ENCODE data around the gene HES2.
"Not testable (repeated sequence)": the region's sequence is repeated elsewhere in the genome, so short reads cannot be mapped to it uniquely, and the experiment has no call there.

The HES2 gene

DNA sequence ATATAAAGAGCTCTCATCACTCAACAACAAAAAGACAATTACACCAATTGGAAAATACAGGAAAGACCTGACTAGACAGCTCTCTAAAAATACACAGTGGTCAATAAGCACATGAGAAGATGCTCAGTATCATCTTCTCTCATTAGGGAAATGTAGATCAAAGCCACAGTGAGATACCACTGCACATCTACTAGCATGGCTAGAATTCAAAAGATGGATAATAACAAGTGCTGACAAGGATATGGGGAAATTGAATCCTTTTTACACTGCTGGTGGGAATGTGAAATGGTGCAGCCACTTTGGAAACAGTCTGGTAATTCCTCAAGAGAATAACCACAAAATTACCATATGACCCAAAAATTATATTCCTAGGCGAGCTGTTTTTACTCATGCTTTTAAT is 35.6 kb downstream of the HES2 start:
- DNase-seq: no peak

DNA sequence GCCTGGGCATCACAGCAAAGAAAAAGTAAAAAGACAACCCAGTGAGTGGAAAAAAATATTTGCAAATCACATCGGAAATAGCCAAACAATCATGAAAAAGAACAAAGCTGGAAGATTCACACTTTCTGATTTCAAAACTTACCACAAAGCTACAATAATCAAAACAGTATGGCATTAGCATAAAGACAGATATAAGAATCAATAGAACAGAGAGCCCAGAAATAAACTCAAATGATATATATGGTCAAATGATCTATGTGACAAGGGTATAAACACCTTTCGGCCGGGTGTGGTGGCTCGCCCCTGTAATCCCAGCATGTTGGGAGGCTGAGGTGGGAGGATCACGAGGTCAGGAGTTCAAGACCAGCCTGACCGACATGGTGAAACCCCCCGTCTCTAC is 39.7 kb downstream of the HES2 start:
- DNase-seq: no peak

DNA sequence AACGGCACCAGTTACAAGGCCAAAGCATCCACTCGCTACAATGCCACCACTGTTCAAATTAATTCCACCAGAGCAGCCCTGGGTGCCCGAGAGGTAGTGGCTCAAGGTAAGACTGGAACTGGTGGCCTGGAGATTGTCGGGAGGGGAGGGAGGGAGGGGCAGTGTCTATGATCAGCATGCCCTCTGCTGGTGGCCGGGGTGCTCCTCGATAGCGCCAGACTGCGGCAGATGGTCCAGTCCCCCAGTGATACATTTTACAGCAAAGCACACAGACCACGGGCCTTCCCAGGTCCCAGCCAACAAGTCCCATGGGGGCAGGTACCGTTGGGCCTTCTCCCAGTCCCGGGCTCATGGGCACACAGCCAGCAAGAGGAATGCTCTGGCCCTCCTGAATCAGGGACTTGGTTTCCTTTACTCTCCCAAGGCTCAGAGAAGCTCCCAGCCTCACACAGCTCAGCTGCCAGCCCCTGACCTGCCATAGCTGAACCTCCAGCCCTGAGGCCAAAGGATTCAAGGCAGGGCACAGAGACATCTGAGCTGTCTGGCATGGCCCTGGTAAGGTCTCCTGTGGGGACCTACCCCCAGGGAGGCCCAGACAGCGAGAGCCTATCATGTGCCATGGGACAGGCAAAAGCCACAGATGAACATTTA is 41.5 kb downstream of the HES2 start:
- peak; percentile 20 for DNase-seq

GRCh38 chr1:6373961-6374720 is 45.6 kb downstream of the HES2 start:
- peak; percentile 20 for DNase-seq

DNA sequence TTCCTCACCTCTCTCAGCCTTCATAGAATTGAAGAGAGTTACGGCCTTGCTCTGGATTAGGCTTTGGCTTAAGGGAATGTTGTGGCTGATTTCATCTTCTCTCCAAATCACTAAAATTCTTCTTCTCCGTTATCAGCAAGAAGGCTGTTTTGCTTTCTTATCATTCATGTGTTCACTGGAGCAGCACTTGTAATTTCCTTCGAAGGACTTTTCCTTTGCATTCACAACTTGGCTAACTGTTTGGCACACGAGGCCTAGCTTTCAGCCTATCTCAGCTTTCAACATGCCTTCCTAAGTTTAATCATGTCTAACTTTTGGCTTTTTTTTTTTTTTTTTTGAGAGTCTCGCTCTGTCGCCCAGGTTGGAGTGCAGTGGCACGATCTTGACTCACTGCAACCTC is 47.5 kb downstream of the HES2 start:
- DNase-seq: not testable (repeated sequence)

- no peak for DNase-seq
Measured at GRCh38 chr1:6370006-6370405, 49.7 kb downstream of the HES2 start.

DNA sequence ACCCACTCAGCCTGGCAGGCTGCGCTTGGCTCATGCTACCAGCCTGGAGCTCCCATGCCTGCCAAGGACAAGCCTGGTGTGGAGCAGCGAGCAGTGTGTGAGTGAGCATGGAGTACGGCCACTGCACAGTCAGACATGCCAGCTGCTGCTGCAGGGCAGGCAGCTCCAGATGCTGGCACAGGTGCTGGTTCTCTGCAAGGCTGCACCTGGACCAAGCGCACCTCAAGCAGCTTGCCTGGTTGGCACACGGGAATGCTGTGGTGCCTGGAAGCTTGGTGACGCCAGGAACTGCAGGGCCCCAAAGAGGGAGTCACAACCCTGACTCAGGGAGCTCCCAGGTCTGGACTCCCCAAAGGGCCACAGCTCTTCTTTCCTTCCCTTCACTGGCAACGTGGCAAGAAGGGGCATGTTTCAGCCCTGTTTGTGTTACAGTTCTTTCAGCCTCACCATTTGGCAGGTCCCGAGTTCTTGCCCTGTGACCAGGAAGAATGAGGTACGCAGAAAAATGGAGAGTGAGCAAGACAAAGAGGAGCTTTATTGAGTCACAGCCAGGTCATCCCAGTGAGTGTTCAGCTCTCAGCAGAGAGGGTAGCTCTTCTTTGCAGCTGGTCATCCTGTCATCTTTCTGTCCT is 52.2 kb downstream of the HES2 start:
- no peak for DNase-seq

DNA sequence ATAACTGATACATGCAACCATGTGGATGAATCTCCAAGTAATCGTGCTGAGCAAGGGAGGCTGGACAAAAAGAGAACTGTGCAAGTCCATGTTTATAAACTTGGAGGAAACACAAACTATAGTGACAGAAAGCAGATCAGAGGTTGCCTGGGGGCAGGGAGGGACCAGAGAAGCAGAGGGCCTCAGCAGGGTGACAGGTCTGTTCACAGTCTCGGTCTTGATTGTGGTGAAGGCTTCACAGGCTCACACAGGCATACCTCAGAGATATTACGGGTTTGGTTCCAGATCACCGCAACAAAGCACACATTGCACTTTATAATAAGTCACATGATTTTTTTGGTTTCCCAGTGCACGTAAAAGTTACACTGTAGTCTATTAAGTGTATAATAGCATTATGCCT is 54.7 kb downstream of the HES2 start:
- DNase-seq: no peak

DNA sequence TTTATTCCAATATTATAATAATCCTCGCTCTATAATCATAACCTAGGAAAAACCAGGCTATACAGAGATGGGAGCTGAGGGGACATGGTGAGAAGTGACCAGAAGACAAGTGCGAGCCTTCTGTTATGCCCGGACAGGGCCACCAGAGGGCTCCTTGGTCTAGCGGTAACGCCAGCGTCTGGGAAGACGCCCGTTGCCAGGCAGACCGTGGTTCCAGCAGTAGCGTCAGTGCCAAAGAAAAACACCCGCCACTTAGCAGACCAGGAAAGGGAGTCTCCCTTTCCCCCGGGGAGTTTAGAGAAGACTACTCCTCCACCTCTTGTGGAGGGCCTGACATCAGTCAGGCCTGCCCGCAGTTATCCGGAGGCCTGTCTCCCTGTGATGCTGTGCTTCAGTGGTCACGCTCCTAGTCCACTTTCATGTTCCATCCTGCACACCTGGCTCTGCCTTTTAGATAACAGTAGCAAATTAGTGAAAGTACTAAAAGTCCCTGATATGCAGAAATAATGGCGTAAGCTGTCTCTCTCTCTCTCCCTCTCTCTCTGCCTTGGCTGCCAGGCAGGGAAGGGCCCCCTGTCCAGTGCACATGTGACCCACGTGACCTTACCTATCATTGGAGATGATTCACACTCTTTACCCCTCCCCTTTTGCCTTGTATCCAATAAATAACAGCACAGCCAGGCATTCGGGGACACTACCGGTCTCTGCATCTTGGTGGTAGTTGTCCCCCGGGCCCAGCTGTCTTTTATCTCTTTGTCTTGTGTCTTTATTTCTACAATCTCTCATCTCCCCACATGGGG is 56.4 kb downstream of the HES2 start:
- not testable (repeated sequence) for DNase-seq
